Peyer's patch (tissue), 4 donors: ENCODE measurements around the gene DPYSL5.

Experiments
- CTCF ChIP-seq, 6 experiments: fragments of 450-650 bp in 4 of 6; fragments of 200-600 bp in 2 of 6; sonication (generic) in 1 of 6; IDR thresholded peaks; one replicate each; pipeline ENCODE4 v1.5.1; 2017 to 2019; ENCODE audit warnings: antibody characterized with exemption in 6 of 6, mild to moderate bottlenecking in 3 of 6, moderate library complexity in 1 of 6
- POLR2A ChIP-seq, 2 donors: fragments of 450-650 bp; IDR thresholded peaks; one replicate each; pipeline ENCODE4 v1.5.1; 2017; ENCODE audit warnings: antibody characterized with exemption in 2 of 2, mild to moderate bottlenecking in 2 of 2, moderate library complexity in 2 of 2

DNA sequence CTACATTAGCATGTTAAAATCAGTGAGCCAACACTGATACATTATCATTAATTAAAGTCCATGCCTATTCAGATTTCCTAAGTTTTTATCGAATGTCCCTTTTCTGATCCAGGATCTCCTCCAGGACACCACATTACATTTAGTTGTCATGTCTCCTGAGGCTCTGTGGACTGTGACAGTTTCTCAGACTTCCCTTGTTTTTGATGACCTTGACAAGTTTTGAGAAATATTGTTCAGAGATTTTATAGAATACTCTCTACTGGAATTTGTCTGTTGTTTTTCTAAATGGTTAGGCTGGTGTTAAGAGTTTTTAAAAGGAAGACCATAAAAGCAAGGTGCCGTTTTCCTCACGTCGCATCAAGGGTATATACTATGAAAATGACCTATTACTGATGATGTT is 106.2 kb downstream of the DPYSL5 start:
- TF ChIP-seq CTCF (IDR thresholded peaks at IDR 0.05) (no peak), POLR2A (IDR thresholded peaks at IDR 0.05) (no peak)
